ENCODE measurements around the gene ANGPTL8. TPM values are rescaled to one million over a fixed set of nuclear protein-coding genes. Genes with fewer than 3 reads are reported as not detected.
A peak's percentile ranks its signal among the peaks of the same experiment; 100 is the strongest.

The ANGPTL8 gene
- total RNA-seq, 1 donor from 2014 or later = not detected

- Mint-ChIP-seq H3K27me3 (ENCODE audit: low read depth) (peaks cover 6% of the 10 kb centered on the region), H3K4me1 (no peaks in the 10 kb centered on the region), H3K4me3 (no peak overlapping the region), H3K9me3 (no peaks in the 10 kb centered on the region), H3K36me3 (ENCODE audit: low read depth) (no peaks in the 10 kb centered on the region), H3K27ac (ENCODE audit: unreplicated experiment) (no peak overlapping the region)
- DNase-seq (ENCODE audit: low read depth, low spot score) = no peak
- no peak for TF ChIP-seq CTCF (conservative IDR thresholded peaks at IDR 0.05)
Observed at GRCh38 chr19:11204943-11205349, 34.5 kb upstream of the ANGPTL8 start.

- H3K27me3 Mint-ChIP-seq (ENCODE audit: low read depth) = peaks cover 11% of the 10 kb centered on the region
- no peak overlapping the region for H3K4me3 Mint-ChIP-seq
- H3K9me3 Mint-ChIP-seq = peaks cover 5% of the 10 kb centered on the region
Observed at GRCh38 chr19:11205939-11206570, 33.4 kb upstream of the ANGPTL8 start.

GRCh38 chr19:11208561-11209471 lies 30.6 kb upstream of the ANGPTL8 start:
- no peak for TF ChIP-seq CTCF (conservative IDR thresholded peaks at IDR 0.05)
- Mint-ChIP-seq H3K36me3 (ENCODE audit: low read depth) (peaks cover 14% of the 10 kb centered on the region), H3K4me1 (peaks cover 7% of the 10 kb centered on the region), H3K27ac (ENCODE audit: unreplicated experiment) (peak overlapping the region; percentile 57), H3K9me3 (peaks cover 7% of the 10 kb centered on the region), H3K4me3 (peak overlapping the region; percentile 68), H3K27me3 (ENCODE audit: low read depth) (peaks cover 18% of the 10 kb centered on the region)
- DNase-seq (ENCODE audit: low read depth, low spot score) = peak; percentile 46

More at GRCh38 chr19:11205939-11206570, 33.4 kb upstream of the ANGPTL8 start:
- Mint-ChIP-seq H3K27ac (ENCODE audit: unreplicated experiment) (no peak overlapping the region), H3K4me1 (peaks cover 5% of the 10 kb centered on the region), H3K36me3 (ENCODE audit: low read depth) (peaks cover 8% of the 10 kb centered on the region)
- no peak for DNase-seq (ENCODE audit: low read depth, low spot score)
- no peak for TF ChIP-seq CTCF (conservative IDR thresholded peaks at IDR 0.05)

- TF ChIP-seq CTCF (conservative IDR thresholded peaks at IDR 0.05) = no peak
- no peak overlapping the region for H3K27ac Mint-ChIP-seq (ENCODE audit: unreplicated experiment)
- peaks cover 7% of the 10 kb centered on the region for H3K4me1 Mint-ChIP-seq
Observed at GRCh38 chr19:11209839-11210655, 29.4 kb upstream of the ANGPTL8 start.

GRCh38 chr19:11210656-11210928 lies 28.8 kb upstream of the ANGPTL8 start:
- DNase-seq (ENCODE audit: low read depth, low spot score) = no peak
- no peak overlapping the region for H3K27ac Mint-ChIP-seq (ENCODE audit: unreplicated experiment)
- no peak for TF ChIP-seq CTCF (conservative IDR thresholded peaks at IDR 0.05)
- peaks cover 17% of the 10 kb centered on the region for H3K36me3 Mint-ChIP-seq (ENCODE audit: low read depth)
- H3K4me3 Mint-ChIP-seq = peak overlapping the region; percentile 68
- peaks cover 7% of the 10 kb centered on the region for H3K9me3 Mint-ChIP-seq
- H3K27me3 Mint-ChIP-seq (ENCODE audit: low read depth) = peaks cover 18% of the 10 kb centered on the region
- peaks cover 7% of the 10 kb centered on the region for H3K4me1 Mint-ChIP-seq

More at GRCh38 chr19:11209839-11210655, 29.4 kb upstream of the ANGPTL8 start:
- Mint-ChIP-seq H3K9me3 (peaks cover 7% of the 10 kb centered on the region), H3K4me3 (peak overlapping the region; percentile 68), H3K27me3 (ENCODE audit: low read depth) (peaks cover 18% of the 10 kb centered on the region), H3K36me3 (ENCODE audit: low read depth) (peaks cover 14% of the 10 kb centered on the region)
- peak; percentile 37 for DNase-seq (ENCODE audit: low read depth, low spot score)
